UCSD-AML1 (cell line): ENCODE data around the gene CDC45.

Source experiments
- DNase-seq: peaks from one replicate; lab custom pipeline; 2025; ENCODE audit not compliant: unreplicated experiment; lab: John Stamatoyannopoulos, UW

Gene CDC45

GRCh38 chr22:19553201-19553600 is 73.5 kb downstream of the CDC45 start:
- no peak for DNase-seq

DNA sequence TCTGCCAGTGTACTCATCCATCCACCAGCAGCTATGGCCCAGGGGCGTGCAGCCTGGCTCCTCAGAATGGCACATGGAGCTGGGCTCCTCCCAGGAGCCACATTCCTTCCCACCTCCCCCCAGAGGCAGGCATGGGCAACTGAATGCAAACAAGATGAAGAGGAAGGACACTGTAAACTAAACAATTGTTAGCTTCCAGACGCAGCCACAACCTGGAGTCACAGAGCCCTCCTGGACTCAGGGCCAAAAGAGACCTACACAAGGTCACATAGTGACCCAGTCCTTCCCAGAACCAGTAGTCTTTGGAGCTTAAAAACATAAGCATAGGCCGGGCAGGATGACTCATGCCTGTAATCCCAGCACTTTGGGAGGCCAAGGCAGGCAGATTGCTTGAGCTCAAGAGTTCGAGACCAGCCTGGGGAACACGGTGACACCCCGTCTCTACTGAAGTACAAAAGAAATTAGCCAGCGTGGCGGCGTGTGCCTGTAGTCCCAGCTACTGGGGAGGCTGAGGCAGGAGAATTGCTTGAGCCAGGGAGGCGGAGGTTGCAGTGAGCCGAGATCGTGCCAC is 75.2 kb downstream of the CDC45 start:
- DNase-seq: no peak

- no peak for DNase-seq
These were observed 75.9 kb downstream of the CDC45 start for GRCh38 chr22:19555651-19556050.

DNA sequence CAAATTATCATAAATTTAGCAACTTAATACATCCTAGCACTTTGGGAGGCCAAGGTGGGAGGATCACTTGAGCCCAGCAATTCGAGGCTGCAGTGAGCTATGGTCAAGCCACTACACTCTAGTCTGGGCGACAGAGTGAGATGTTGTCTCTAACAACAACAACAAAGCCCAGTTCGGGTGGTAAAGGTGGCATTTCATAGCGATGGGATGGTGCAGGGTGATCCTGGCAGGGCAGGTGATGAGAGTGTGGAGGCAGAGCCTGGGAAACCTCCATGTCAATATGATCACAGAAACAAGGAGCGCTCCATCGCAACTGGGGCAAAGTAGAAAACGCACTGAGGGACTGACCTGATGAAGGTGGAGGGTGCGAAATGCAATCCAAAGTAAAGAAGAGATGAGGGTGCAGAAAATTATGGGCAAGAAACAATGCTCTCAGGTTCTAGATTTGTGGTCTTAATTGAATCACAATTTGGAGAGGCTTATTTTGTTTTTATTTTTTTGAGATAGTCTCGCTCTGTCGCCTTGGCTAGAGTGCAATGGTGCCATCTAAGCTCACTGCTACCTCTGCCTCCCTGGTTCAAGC is 77.3 kb downstream of the CDC45 start:
- DNase-seq: no peak

DNA sequence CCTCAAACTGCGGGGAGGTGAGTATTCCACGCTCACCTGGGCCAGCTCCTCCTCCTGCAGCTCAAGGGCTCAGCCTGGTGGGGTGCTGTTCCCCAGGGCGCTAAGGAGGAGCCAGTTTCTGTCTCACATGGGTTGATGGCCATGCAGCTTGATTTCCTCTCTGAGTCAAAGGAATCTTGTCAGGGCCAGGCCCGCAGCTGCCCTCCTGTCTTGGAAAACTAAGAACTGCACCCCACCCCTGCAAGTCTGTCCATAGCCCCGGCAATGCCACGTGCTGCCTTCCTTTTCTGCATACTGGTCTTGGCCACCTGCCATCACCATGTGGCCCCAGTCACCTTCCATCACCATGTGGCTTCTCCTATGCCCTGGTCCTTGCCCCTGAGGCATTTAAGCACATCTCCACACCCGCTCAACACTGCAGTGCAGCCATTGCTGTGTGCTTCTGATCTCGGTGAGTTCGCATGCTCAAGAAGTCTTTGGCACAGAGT is 79.6 kb downstream of the CDC45 start:
- no peak for DNase-seq

DNA sequence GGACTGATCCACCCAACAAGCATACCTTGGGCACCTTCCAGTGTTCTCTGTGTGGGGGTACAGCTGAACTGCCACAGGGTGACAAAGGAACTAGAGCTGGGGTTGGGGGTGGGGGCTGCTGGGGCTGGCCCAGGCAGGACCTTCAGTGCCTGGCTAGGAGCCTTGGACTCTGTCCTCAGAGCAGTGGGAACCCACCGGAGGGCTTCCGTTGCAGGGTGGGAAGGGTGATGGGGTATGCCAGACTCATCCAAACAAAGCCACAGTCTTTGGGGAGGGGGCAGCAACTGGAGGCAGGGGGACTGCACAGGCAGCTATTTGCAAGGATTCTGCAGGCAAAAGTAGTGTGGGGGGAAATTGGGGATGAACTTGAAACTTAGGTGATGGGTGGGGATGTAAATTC is 80.2 kb downstream of the CDC45 start:
- DNase-seq: no peak

GRCh38 chr22:19565382-19566278 is 85.9 kb downstream of the CDC45 start:
- no peak for DNase-seq

DNA sequence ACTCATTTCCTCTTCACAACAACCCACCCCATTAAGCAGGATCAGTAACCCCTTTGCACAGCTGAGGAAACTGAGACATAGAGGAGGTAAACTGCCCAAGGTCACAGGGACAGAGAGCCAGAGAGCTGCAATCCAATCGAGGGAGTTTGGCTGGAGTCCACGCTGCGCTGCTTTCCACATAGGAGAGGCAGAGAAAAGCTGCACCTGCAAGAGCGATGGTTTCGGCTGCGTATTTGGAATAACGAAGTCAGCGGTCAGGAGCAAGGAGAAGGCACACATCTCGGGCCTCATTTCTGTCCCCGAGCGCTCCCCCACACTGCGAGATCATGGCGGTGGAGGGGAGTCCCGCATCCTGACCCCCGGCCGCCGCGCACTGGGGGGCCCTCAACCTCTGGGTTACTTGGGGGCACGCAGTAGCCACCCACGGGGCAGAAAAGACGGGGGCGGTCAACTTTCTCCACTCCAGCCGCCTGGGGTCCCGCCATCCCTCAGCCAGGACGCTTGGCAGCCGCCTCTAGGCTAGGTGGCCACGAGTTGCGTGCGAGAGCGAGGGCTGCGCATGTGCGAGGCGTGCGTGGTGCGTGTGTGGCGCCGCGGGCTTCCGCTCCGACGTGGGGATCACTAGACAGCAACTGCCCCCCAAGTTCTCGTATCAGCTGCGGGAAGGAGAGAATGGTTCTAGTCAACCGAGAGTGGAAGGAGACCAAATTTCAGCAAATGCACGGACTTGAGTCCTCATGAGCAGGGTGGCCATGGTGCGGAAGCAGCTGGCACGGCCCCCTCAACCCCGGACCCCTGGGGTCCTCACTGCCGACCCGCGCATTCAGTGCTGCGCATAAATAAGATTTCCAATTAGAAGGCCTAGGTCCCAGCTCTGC is 86.8 kb downstream of the CDC45 start:
- no peak for DNase-seq

- no peak for DNase-seq
These were observed 87.7 kb downstream of the CDC45 start for GRCh38 chr22:19567157-19568009.

DNA sequence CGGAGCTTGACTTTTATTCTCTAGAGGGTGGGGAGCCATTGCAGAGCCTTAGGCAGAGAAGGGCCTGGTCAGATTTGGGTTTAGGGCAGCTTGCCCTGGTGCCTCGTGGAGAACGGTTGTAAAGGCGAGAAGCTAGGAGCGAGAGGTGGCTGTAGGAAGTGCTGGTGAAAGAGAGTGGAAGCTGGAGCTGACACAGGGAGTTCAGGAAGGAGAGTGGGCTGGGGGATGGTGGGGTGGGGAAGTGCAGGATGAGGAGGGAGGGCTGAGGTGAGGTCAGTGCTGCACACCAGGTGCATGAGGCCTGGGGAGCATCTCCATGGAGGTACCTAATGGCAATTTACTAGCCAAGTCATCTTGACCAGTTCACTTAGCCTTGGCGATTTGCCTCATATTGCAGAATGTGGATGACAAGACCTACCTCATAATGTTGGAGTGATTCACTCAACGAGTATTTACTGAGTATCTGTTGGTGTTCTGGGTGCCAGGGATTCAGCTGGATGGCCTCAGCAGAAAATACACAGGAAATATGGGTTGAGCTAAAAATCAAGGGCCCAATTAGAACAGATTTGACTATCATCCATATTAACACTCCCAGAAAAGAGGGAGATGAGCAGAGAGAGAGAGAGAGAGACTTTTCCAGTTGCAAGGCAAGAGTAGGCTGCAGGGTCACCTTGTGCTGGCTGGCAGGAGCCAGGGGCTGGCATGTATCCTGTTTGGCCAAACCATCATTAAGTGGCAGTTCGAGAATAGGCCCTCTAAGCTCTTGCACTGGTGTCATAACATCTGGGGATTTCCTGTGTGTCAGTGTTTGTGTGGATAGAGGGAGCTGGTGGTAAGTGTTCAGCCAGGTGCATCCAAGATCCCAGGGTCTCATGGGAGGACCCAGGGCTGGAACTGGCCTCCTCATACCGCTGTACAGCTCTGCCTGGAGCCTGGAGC is 88.9 kb downstream of the CDC45 start:
- no peak for DNase-seq

GRCh38 chr22:19569276-19569640 is 89.5 kb downstream of the CDC45 start:
- DNase-seq: no peak

GRCh38 chr22:19569976-19570375 is 90.3 kb downstream of the CDC45 start:
- no peak for DNase-seq
